Calu3 (cell line): ENCODE data around the gene SHMT1. TPM values are rescaled to one million over a fixed set of nuclear protein-coding genes. Genes with fewer than 3 reads are reported as not detected.
"Not testable (repeated sequence)": the region's sequence is repeated elsewhere in the genome, so short reads cannot be mapped to it uniquely, and the experiment has no call there.

Source experiments
- BruUV-seq: library from RNA; stranded (reverse); fragments of 400-500 nt; replicated peaks from 2 replicates; lab custom pipeline; 2021; lab: Mats Ljungman, UMichigan
- CTCF ChIA-PET: fragments of 300-600 bp; sonication (Branson Sonifier 250); formaldehyde crosslinking; loops from one replicate; lab custom pipeline; 2022; ENCODE audit warnings: antibody characterized with exemption; lab: Charles Lee
- DNase-seq: peaks from one replicate; pipeline ENCODE4 v3.0.0; 2022
- H3K27ac Mint-ChIP-seq: one replicate; pipeline ENCODE4 v1.8.0; 2022; ENCODE audit warnings: mixed read lengths; ENCODE audit not compliant: unreplicated experiment
- H3K27me3 Mint-ChIP-seq: one replicate; pipeline ENCODE4 v1.8.0; 2022; ENCODE audit warnings: mixed read lengths; ENCODE audit not compliant: unreplicated experiment
- H3K36me3 Mint-ChIP-seq: one replicate; pipeline ENCODE4 v1.8.0; 2022; ENCODE audit warnings: mild to moderate bottlenecking, moderate library complexity, mixed read lengths; ENCODE audit not compliant: insufficient read depth, unreplicated experiment
- H3K4me1 Mint-ChIP-seq: one replicate; pipeline ENCODE4 v1.8.0; 2022; ENCODE audit warnings: mild to moderate bottlenecking, low read depth, mixed read lengths; ENCODE audit not compliant: unreplicated experiment
- H3K4me3 Mint-ChIP-seq: one replicate; pipeline ENCODE4 v1.8.0; 2022; ENCODE audit warnings: mild to moderate bottlenecking, low read depth, moderate library complexity, mixed read lengths; ENCODE audit not compliant: unreplicated experiment
- H3K9me3 Mint-ChIP-seq: one replicate; pipeline ENCODE4 v1.8.0; 2022; ENCODE audit warnings: low read depth, mixed read lengths; ENCODE audit not compliant: unreplicated experiment
- CTCF ChIP-seq: fragments of 200-600 bp; IDR thresholded peaks from one replicate; pipeline ENCODE4 v1.8.0; 2022; ENCODE audit warnings: antibody characterized with exemption; ENCODE audit not compliant: unreplicated experiment
- intact Hi-C: fragments of 100-400 bp; cut with micrococcal nuclease; formaldehyde crosslinking; loops from one replicate; pipeline ENCODE4 v1.10.0; 2022; ENCODE audit not compliant: unreplicated experiment
- total RNA-seq: library from RNA; stranded (reverse); gene quantifications from 2 replicates; pipeline ENCODE4 v1.2.3, GENCODE V29; 2022

SHMT1 gene
- total RNA-seq, 1 experiment from 2014 or later: 52.3 TPM

GRCh38 chr17:18378205-18378505 is 14.8 kb upstream of the SHMT1 start:
- intact Hi-C loops: no loop called here
- BruUV-seq: no TSS peak
- no peaks in the 10 kb centered on the region for H3K36me3 Mint-ChIP-seq
- no peak for TF ChIP-seq CTCF
- no peak for DNase-seq
- no peaks in the 10 kb centered on the region for H3K27me3 Mint-ChIP-seq
- H3K27ac Mint-ChIP-seq: no peak overlapping the region
- peaks cover 2% of the 10 kb centered on the region for H3K9me3 Mint-ChIP-seq
- H3K4me3 Mint-ChIP-seq: peak overlapping the region; percentile 50
- CTCF ChIA-PET: no interaction called here
- H3K4me1 Mint-ChIP-seq: no peaks in the 10 kb centered on the region

- Mint-ChIP-seq H3K4me3 (peak within 1 kb of the TSS; percentile 50), H3K36me3 (no peaks in the 10 kb centered on the region), H3K9me3 (peaks cover 2% of the 10 kb centered on the region), H3K27ac (no peak within 1 kb of the TSS), H3K4me1 (no peaks in the 10 kb centered on the region), H3K27me3 (no peaks in the 10 kb centered on the region)
- intact Hi-C loops: no loop called here
- no peak for TF ChIP-seq CTCF
- CTCF ChIA-PET: no interaction called here
- peak; percentile 74 for DNase-seq
- BruUV-seq: no TSS peak
These were observed 14.3 kb upstream of the SHMT1 start, which contains the start of gene EVPLL for GRCh38 chr17:18377437-18378204. EVPLL (plus strand) TSS chr17:18377778; CDS start chr17:18380938, 3,160 bp downstream.

GRCh38 chr17:18374216-18374615 is 10.9 kb upstream of the SHMT1 start:
- intact Hi-C loops: no loop called here
- H3K4me3 Mint-ChIP-seq: no peak overlapping the region
- no TSS peak for BruUV-seq
- DNase-seq: no peak
- peaks cover 2% of the 10 kb centered on the region for H3K9me3 Mint-ChIP-seq
- H3K4me1 Mint-ChIP-seq: peaks cover 7% of the 10 kb centered on the region
- H3K27me3 Mint-ChIP-seq: no peaks in the 10 kb centered on the region
- H3K27ac Mint-ChIP-seq: no peak overlapping the region
- no peak for TF ChIP-seq CTCF
- CTCF ChIA-PET: no interaction called here
- H3K36me3 Mint-ChIP-seq: no peaks in the 10 kb centered on the region

GRCh38 chr17:18373181-18373580 is 9.8 kb upstream of the SHMT1 start:
- intact Hi-C loops, H3K4me1 Mint-ChIP-seq, DNase-seq, H3K4me3 Mint-ChIP-seq, H3K36me3 Mint-ChIP-seq, H3K9me3 Mint-ChIP-seq, BruUV-seq, H3K27me3 Mint-ChIP-seq, CTCF ChIA-PET, H3K27ac Mint-ChIP-seq: not testable (repeated sequence)

GRCh38 chr17:18371455-18371854 is 8.1 kb upstream of the SHMT1 start:
- no peak for TF ChIP-seq CTCF
- DNase-seq: no peak
- no peaks in the 10 kb centered on the region for H3K27me3 Mint-ChIP-seq
- BruUV-seq: no TSS peak
- intact Hi-C loops: no loop called here
- CTCF ChIA-PET: no interaction called here
- no peaks in the 10 kb centered on the region for H3K36me3 Mint-ChIP-seq
- H3K27ac Mint-ChIP-seq: no peak overlapping the region
- peaks cover 2% of the 10 kb centered on the region for H3K9me3 Mint-ChIP-seq
- H3K4me1 Mint-ChIP-seq: peaks cover 7% of the 10 kb centered on the region
- no peak overlapping the region for H3K4me3 Mint-ChIP-seq
